Cardiac septum (tissue), 1 donor: ENCODE data around the gene RHOB. TPM values are rescaled to one million over a fixed set of nuclear protein-coding genes. Genes with fewer than 3 reads are reported as not detected.
"Not testable (repeated sequence)": the region's sequence is repeated elsewhere in the genome, so short reads cannot be mapped to it uniquely, and the experiment has no call there.

Experiments used
- DNase-seq: peaks from one replicate; pipeline ENCODE4 v3.0.0-alpha.2; 2020; ENCODE audit warnings: low spot score
- intact Hi-C: fragments of 100-400 bp; cut with DNase I; formaldehyde crosslinking; loops from one replicate; pipeline ENCODE4 v1.14.0; 2022
- total RNA-seq: library from RNA; stranded (reverse); fragmentation: NEBNext Ultra II Directional; extraction: Animal tissue kit (Norgen Biotek cat#: 25700); gene quantifications from one replicate; pipeline ENCODE4 v1.2.1, GENCODE V29; 2021
- donor health status: DM: no; HTN: no; CAD: no.

Gene RHOB
- total RNA-seq, 1 donor from 2014 or later = 98.4 TPM

DNA sequence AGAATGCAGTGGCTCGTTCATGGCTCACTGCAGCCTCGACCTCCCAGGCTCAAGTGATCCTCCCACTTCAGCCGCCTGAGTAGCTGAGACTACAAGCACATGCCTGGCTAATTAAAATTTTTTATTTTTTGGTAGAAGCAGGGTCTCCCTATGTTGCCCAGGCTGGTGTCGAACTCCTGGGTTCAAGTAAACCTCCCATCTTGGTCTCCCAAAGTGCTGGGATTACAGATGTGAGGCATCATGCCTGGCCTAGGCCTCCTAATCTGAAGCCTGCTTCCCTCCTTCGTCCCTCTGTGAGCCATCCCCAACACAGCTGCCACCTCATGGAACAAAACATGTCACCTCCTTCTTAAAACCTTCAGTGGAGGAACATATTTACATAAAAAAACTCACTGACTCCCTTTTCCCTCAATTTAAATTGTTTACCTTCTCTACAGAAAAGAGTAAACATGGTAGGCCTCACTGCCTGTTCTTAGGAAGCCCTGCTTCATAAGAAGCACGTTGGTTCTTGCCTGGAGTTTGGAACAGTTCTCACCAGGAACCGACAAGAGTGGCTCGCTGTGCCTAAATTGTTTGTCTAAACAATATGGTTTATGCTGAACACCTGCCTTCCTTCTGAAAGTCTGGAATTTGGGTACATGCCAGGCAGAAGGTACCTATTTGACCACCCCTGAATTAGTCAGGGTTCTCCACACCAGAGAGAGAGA is 12.1 kb upstream of the RHOB start:
- DNase-seq = no peak
- intact Hi-C loops = no loop called here

GRCh38 chr2:20435456-20435855 is 11.4 kb upstream of the RHOB start:
- intact Hi-C loops, DNase-seq: not testable (repeated sequence)

DNA sequence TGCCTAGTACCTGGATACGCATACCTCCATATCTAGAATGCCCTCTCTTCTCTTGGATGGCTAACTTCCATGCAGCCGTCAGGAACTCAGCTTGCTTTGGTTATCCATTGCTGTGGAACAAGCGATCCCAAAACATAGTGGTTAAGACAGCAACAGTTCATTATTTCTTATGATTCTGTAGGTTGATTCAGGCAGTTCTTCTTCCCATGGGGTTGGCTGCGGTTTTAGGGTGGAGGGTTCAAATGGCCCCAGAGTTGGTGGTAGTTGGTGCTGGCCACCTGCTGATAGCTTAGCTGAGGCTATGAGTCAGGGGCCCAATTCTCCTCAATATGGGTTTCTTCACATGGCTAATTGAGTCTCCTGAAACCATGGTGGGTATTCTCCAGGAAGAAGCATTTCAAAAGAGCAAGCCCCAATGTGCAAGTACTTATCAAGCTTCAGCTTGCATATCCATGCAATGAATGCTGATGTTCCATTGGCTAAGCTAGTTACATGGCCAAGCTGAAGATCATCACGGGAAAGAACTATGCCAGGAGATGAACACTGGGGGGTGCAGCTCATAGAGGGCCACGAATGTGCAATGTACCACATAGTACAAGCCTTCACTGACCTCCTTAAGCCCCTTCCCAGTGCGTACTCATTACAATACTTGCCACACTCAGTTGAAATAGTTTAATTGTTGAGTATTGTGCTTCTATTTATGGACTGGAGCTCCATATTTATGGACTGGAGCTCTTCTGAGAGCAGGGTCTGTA is 10.0 kb upstream of the RHOB start:
- DNase-seq = no peak
- intact Hi-C loops = no loop called here

- intact Hi-C loops = no loop called here
- no peak for DNase-seq
Observed at GRCh38 chr2:20438334-20439192, 8.3 kb upstream of the RHOB start.

- DNase-seq = no peak
- intact Hi-C loops = no loop called here
Observed at GRCh38 chr2:20439193-20439475, 7.7 kb upstream of the RHOB start.

DNA sequence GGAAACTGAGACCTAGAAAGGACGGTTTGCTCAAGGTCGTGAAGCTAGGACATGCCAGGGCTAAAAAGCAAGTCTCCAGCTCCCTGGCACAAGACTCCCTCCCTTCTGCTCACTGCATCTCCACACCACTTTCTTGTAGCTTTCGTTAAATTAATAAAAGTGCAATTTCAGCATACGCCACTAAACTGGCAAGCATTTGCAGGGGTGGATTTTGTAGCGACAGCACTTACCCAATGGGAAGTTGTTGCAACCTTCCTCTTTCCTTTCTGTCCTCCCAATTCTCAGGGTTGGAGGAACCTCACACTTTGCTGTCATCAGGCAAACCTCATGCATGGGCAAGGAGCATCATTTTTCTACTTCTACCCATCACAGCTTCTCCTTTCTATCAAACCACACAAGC is 7.4 kb upstream of the RHOB start:
- intact Hi-C loops = no loop called here
- DNase-seq = no peak

DNA sequence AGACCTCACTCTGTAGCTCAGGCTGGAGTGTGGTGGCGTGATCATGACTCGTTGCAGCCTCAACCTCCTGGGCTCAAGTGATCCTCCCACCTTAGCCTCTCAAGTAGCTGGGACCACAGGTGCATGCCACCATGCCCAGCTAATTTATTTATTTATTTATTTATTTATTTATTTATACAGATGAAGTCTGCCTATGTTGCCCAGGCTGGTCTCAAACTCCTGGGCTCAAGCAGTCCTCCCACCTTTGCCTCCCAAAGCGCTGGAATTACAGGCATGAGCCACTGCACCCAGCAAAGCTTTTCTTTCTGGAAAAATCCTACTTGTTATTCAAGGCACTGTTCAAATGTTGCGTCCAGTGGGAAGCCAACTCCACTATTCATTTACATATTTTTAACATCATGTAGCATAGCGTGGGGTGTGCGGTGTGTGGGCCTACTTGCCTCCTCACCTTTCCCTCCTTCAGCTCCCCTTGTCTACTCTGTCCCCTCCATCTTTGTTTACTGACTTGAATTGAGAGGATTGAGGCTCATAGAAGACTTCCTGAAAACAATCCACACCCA is 6.8 kb upstream of the RHOB start:
- intact Hi-C loops = no loop called here
- no peak for DNase-seq

DNA sequence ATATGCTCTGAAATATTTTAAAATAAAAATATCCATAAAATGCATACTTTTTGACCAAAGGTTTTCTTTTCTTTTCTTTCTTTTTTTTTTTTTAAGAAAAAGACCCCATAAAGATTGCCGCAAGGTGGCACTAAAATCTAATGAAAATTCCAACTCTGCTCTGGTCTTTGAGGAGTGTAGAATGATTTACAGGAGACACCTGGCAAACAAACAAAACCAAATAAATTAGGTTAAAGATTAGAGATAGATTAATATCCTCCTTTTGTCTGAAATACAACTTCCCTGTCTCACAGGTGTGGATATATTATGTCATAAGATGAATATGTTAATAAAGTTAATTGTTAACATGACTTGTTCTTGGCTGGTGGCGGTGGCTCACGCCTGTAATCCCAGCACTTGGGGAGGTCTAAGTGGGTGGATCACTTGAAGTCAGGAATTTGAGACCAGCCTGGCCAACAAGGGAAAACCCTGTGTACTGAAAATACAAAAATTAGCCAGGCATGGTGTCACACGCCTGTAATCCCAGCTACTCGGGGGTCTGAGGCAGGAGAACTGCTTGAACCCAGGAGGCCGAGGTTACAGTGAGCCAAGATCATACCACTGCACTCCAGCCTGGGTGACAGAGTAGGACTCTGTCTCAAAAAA is 3.5 kb upstream of the RHOB start:
- intact Hi-C loops = loop anchor here (1.0 kb wide), 1 partner anchor 65 kb away; no protein-coding TSS in a partner anchor
- no peak for DNase-seq

DNA sequence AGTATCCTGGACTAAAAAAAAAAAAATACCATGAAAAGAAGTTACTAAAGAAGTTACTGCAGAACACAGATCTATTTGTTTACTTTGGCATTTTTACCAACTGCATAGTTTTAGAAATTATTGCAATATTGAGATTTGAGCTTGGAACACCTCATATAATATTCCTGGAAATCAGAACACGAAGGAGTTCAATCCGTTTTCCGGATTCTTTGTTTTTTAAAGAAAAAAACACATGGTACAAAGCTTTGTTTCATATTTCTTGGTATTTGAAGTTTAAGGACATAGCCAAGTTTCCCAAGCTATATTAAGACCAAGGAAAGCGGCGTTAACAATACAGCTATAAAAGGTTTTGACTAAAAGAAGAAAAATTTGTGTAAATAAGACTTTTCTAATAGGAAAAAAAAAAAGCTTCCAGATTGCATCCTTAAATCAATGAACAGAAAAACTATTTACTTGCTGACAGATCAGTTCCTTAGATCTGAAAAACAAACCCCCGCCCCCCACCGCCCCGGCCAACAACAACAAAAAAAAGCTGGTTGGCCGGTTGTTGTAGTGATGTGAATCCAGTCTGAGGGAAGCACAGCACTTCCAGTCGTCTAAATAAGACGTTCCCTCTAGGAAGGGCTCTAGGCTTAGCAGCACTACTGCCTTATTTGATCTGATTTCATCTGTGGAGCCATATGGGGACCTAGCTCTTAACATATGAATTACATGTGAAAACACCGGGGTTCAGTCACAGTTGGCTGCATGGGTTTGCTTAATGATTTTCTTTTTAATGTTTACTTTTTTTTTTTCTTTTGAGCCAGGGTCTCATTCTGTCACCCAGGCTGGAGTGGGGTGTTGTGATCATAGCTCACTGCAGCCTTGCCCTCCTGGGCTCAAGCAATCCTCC is 2.5 kb upstream of the RHOB start:
- DNase-seq = no peak
- intact Hi-C loops = loop anchor here (1.0 to 2.0 kb wide), 2 partner anchors 80 to 191 kb away; no protein-coding TSS in a partner anchor

GRCh38 chr2:20444993-20445910 is 1.6 kb upstream of the RHOB start:
- intact Hi-C loops = loop anchor here (1.0 to 2.0 kb wide), 2 partner anchors 80 to 190 kb away; no protein-coding TSS in a partner anchor
- DNase-seq = no peak

DNA sequence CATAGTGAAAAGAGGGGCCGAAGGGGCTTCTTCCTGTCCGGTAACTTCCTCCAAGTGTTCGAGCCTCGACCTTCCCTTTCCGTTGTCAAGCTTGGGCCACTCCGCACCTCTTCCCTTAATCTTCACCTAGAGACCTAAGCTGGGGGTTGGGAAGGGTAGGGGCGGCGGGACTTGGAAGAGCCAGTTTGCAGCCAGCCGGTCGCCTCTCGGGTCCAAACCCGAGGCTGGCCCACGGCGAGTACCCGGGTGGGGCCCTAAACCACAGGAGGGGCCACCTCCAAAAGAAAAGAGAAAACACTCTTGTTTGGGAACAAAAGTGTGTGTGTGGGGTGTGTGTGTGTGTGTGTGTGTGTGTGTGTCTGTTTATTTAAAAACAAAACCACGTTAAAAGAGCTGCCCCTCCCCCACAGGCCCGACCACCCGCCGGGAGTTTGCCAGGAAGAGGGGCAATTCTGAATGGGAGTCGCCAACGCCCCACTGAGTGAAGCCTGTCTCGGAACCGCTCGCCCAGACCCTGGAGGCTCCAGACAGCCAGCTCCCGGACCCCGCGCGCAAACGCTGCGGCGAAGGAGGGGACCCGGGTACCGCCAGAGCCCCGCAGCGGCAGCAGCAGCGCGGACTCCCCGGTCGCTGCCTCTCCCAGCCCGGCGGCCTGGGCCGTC is 488 bp upstream of the RHOB start:
- no peak for DNase-seq
- intact Hi-C loops = loop anchor here (1.0 kb wide), 1 partner anchor 176 kb away; no protein-coding TSS in a partner anchor

GRCh38 chr2:20447437-20448245 is 767 bp downstream of the RHOB start:
- intact Hi-C loops = no loop called here
- no peak for DNase-seq

DNA sequence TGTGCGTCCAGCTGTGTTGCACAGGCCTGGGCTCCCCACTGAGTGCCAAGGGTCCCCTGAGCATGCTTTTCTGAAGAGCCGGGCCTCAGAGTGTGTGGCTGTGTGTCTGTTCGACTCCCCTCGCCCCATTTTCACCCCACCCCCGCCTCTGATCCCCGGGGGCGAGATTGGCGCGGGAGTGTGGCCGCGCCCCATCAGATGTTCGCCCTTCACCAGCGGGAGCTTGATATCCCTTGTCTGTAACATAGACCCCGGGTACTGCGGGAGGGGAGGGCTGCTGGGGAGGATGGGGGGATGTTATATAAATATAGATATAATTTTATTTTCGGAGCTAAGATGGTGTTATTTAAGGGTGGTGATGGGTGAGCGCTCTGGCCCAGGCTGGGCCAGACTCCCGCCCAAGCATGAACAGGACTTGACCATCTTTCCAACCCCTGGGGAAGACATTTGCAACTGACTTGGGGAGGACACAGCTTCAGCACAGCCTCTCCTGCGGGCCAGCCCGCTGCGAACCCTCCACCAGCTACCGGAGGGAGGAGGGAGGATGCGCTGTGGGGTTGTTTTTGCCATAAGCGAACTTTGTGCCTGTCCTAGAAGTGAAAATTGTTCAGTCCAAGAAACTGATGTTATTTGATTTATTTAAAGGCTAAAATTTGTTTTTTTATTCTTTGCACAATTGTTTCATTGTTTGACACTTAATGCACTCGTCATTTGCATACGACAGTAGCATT is 1.5 kb downstream of the RHOB start:
- no peak for DNase-seq
- intact Hi-C loops = no loop called here

DNA sequence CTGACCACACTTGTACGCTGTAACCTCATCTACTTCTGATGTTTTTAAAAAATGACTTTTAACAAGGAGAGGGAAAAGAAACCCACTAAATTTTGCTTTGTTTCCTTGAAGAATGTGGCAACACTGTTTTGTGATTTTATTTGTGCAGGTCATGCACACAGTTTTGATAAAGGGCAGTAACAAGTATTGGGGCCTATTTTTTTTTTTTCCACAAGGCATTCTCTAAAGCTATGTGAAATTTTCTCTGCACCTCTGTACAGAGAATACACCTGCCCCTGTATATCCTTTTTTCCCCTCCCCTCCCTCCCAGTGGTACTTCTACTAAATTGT is 2.1 kb downstream of the RHOB start:
- intact Hi-C loops = no loop called here
- no peak for DNase-seq

DNA sequence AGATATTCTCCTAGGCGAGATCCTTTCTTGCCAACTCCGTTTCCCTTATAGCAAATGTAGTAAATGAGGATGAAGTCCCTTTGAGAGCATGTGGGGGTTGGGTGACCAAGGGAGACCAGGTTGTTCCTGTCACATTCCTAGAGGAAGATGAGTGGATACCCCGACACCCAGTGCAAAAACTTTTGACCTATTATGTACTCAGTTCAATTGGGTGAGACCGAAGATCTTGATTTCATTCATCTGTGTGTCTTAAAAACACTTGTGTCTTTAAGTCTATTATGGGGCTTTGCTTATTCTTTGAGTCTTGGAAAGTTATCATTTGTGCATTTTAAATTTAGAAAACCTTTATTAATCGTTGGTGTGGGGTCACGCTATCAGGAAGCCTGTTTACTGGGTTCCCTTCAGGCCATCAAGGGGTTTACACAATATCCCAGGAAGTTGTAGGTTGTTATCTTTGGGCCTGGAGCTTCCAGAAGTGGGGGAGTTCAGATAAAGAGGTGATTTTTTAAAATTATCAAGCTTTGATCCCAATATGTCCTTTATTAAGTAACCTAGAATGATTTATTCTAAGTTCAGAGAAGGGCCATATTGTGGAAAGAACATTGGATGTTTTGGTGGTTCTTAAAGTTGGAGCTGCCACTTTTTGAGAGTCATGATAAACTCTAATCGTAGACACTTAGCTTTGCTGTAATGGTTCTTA is 2.8 kb downstream of the RHOB start:
- intact Hi-C loops = loop anchor here (2.0 kb wide), 1 partner anchor 129 kb away; no protein-coding TSS in a partner anchor
- DNase-seq = no peak
